Trophoblast cell (in vitro differentiated cells and primary cell): ENCODE results near the gene GRIN2A.

Experiments used
- DNase-seq, 2 donors: peaks; one replicate each; pipeline ENCODE4 v3.0.0-alpha.2; 2016
- H2AFZ ChIP-seq: 2 replicates; pipeline ENCODE4 v1.6.1; 2013; ENCODE audit warnings: low read length, moderate library complexity, mild to moderate bottlenecking; ENCODE audit not compliant: insufficient read depth, poor library complexity
- H2AK5ac ChIP-seq: 2 replicates; pipeline ENCODE4 v1.6.1; 2013; ENCODE audit warnings: mild to moderate bottlenecking, low read length
- H2BK120ac ChIP-seq: 2 replicates; pipeline ENCODE4 v1.6.1; 2013; ENCODE audit warnings: low read length, mild to moderate bottlenecking, moderate library complexity; ENCODE audit not compliant: insufficient read depth, poor library complexity
- H2BK12ac ChIP-seq: 2 replicates; pipeline ENCODE4 v1.6.1; 2013; ENCODE audit warnings: mild to moderate bottlenecking, low read length, moderate library complexity
- H2BK5ac ChIP-seq: 2 replicates; pipeline ENCODE4 v1.6.1; 2013; ENCODE audit warnings: low read length, low read depth, moderate library complexity, mild to moderate bottlenecking; ENCODE audit not compliant: poor library complexity
- H3K14ac ChIP-seq: 2 replicates; pipeline ENCODE4 v1.6.1; 2013; ENCODE audit warnings: mild to moderate bottlenecking, low read length
- H3K18ac ChIP-seq: 2 replicates; pipeline ENCODE4 v1.6.1; 2013; ENCODE audit warnings: mild to moderate bottlenecking, low read length
- H3K23ac ChIP-seq: 2 replicates; pipeline ENCODE4 v1.6.1; 2013; ENCODE audit warnings: low read length
- H3K27ac ChIP-seq: 2 replicates; pipeline ENCODE4 v1.5.1; 2013; ENCODE audit warnings: low read depth, mild to moderate bottlenecking, inconsistent platforms, low read length, moderate library complexity
- H3K27me3 ChIP-seq: 2 replicates; pipeline ENCODE4 v1.6.1; 2013; ENCODE audit warnings: inconsistent platforms, mild to moderate bottlenecking, low read length, moderate library complexity; ENCODE audit not compliant: insufficient read depth
- H3K36me3 ChIP-seq, 2 experiments: 1 replicate in 1 of 2; 2 replicates in 1 of 2; pipeline ENCODE4 v1.6.1; 2013; ENCODE audit warnings: low read length in 2 of 2, mild to moderate bottlenecking in 2 of 2, moderate library complexity in 1 of 2; ENCODE audit not compliant: insufficient read depth in 2 of 2, control insufficient read depth in 1 of 2
- H3K4ac ChIP-seq: 2 replicates; pipeline ENCODE4 v1.6.1; 2013; ENCODE audit warnings: low read depth, mild to moderate bottlenecking, low read length, moderate library complexity
- H3K4me1 ChIP-seq, 2 experiments: 1 replicate in 1 of 2; 2 replicates in 1 of 2; pipeline ENCODE4 v1.6.1; 2013; ENCODE audit warnings: low read length in 2 of 2, mild to moderate bottlenecking in 2 of 2, moderate library complexity in 1 of 2; ENCODE audit not compliant: insufficient read depth in 2 of 2, control insufficient read depth in 1 of 2
- H3K4me2 ChIP-seq: 2 replicates; pipeline ENCODE4 v1.6.1; 2013; ENCODE audit warnings: inconsistent platforms, mild to moderate bottlenecking, low read length, moderate library complexity
- H3K4me3 ChIP-seq: 2 replicates; pipeline ENCODE4 v1.5.1; 2013; ENCODE audit warnings: mild to moderate bottlenecking, low read depth, low read length, inconsistent platforms
- H3K79me1 ChIP-seq: one replicate; pipeline ENCODE4 v1.6.1; 2013; ENCODE audit warnings: low read length
- H3K79me2 ChIP-seq: 2 replicates; pipeline ENCODE4 v1.6.1; 2013; ENCODE audit warnings: low read length, mild to moderate bottlenecking; ENCODE audit not compliant: control insufficient read depth, insufficient read depth, poor library complexity
- H3K9ac ChIP-seq: 2 replicates; pipeline ENCODE4 v1.6.1; 2013; ENCODE audit warnings: mild to moderate bottlenecking, low read length
- H3K9me3 ChIP-seq: 2 replicates; pipeline ENCODE4 v1.6.1; 2013; ENCODE audit warnings: low read depth, mild to moderate bottlenecking, control low read depth, inconsistent platforms, low read length; ENCODE audit not compliant: insufficient read depth
- H4K12ac ChIP-seq: 2 replicates; pipeline ENCODE4 v1.6.1; 2013; ENCODE audit warnings: low read depth, mild to moderate bottlenecking, low read length, moderate library complexity
- H4K8ac ChIP-seq: 2 replicates; pipeline ENCODE4 v1.6.1; 2013; ENCODE audit warnings: low read depth, mild to moderate bottlenecking, low read length, moderate library complexity
- H4K91ac ChIP-seq: one replicate; pipeline ENCODE4 v1.6.1; 2013; ENCODE audit warnings: low read depth, mild to moderate bottlenecking, low read length, moderate library complexity
- WGBS: extraction: QIAGEN DNeasy Blood & Tissue Kit; methylation state at CpG from one replicate; pipeline ENCODE4 v1.1.7; 2013; ENCODE audit warnings: missing lambda C conversion rate; ENCODE audit not compliant: insufficient read length, insufficient coverage; ENCODE audit errors: extremely low coverage; 5-methylcytosine and 5-hydroxymethylcytosine counted together

GRIN2A gene

GRCh38 chr16:10188236-10188635 is 6.0 kb upstream of the GRIN2A start:
- WGBS = no CpG with 5 or more reads among the region's 3 CpGs
- Histone ChIP-seq H3K14ac (no peak overlapping the region), H2BK12ac (no peak overlapping the region)

GRCh38 chr16:10181196-10182162 is 749 bp downstream of the GRIN2A start:
- H3K27me3 ChIP-seq = peaks cover 25% of the 10 kb centered on the region
- DNase-seq = peak; percentile 31 to 66
- no peak overlapping the region for H3K4ac ChIP-seq
- H3K14ac ChIP-seq = no peak overlapping the region
- H3K4me2 ChIP-seq = peak overlapping the region; percentile 82
- no peak overlapping the region for H2AK5ac ChIP-seq
- H3K4me1 ChIP-seq = peaks cover 16 to 24% of the 10 kb centered on the region in 2 experiments
- no peak overlapping the region for H3K18ac ChIP-seq
- peak overlapping the region; percentile 14 for H2AFZ ChIP-seq
- H3K9ac ChIP-seq = no peak overlapping the region
- no CpG with 5 or more reads among the region's 85 CpGs for WGBS
- no peaks in the 10 kb centered on the region for H3K79me2 ChIP-seq
- peak overlapping the region; percentile 56 for H3K4me3 ChIP-seq
- no peak overlapping the region for H3K23ac ChIP-seq
- H3K9me3 ChIP-seq = peaks cover 5% of the 10 kb centered on the region
- H4K12ac ChIP-seq = no peak overlapping the region
- no peak overlapping the region for H2BK12ac ChIP-seq
- H4K8ac ChIP-seq = no peak overlapping the region
- H2BK120ac ChIP-seq = no peak overlapping the region
- H2BK5ac ChIP-seq = no peak overlapping the region
- H4K91ac ChIP-seq = no peak overlapping the region
- H3K27ac ChIP-seq = no peak overlapping the region
- no peaks in the 10 kb centered on the region for H3K79me1 ChIP-seq
- H3K36me3 ChIP-seq = no peaks in the 10 kb centered on the region

More at GRCh38 chr16:10188236-10188635, 6.0 kb upstream of the GRIN2A start:
- H4K91ac ChIP-seq = no peak overlapping the region
- DNase-seq = no peak
- no peak overlapping the region for H2BK5ac ChIP-seq
- no peak overlapping the region for H4K8ac ChIP-seq
- H3K4ac ChIP-seq = no peak overlapping the region
- H3K9ac ChIP-seq = no peak overlapping the region
- H3K79me1 ChIP-seq = no peaks in the 10 kb centered on the region
- H3K9me3 ChIP-seq = no peaks in the 10 kb centered on the region
- no peak overlapping the region for H3K4me2 ChIP-seq
- H3K4me1 ChIP-seq = peaks cover 0 to 2% of the 10 kb centered on the region in 2 experiments
- H3K27me3 ChIP-seq = peaks cover 8% of the 10 kb centered on the region
- no peak overlapping the region for H3K18ac ChIP-seq
- H4K12ac ChIP-seq = no peak overlapping the region
- H3K79me2 ChIP-seq = no peaks in the 10 kb centered on the region
- H2AFZ ChIP-seq = no peak overlapping the region
- no peak overlapping the region for H3K4me3 ChIP-seq
- no peak overlapping the region for H2AK5ac ChIP-seq
- no peak overlapping the region for H3K23ac ChIP-seq
- no peak overlapping the region for H3K27ac ChIP-seq
- H2BK120ac ChIP-seq = no peak overlapping the region
- no peaks in the 10 kb centered on the region for H3K36me3 ChIP-seq

- WGBS = no CpG with 5 or more reads among the region's 24 CpGs
These were observed 1.5 kb downstream of the GRIN2A start for GRCh38 chr16:10180771-10181163.

GRCh38 chr16:10180042-10180770 is 2.0 kb downstream of the GRIN2A start:
- no peak for DNase-seq
- WGBS = 100% methylated on average over 2 of the region's 53 CpGs
- H3K9me3 ChIP-seq = peaks cover 5% of the 10 kb centered on the region

More at GRCh38 chr16:10180771-10181163, 1.5 kb downstream of the GRIN2A start:
- Histone ChIP-seq H2BK5ac (no peak overlapping the region), H3K27ac (no peak overlapping the region), H4K91ac (no peak overlapping the region), H3K4me3 (peak overlapping the region; percentile 56), H3K9ac (no peak overlapping the region), H3K27me3 (peaks cover 25% of the 10 kb centered on the region), H3K23ac (no peak overlapping the region), H4K8ac (no peak overlapping the region), H3K79me1 (no peaks in the 10 kb centered on the region), H3K4ac (no peak overlapping the region), H2AFZ (no peak overlapping the region), H3K4me2 (peak overlapping the region; percentile 56), H3K79me2 (no peaks in the 10 kb centered on the region), H2BK120ac (no peak overlapping the region), H4K12ac (no peak overlapping the region), H3K18ac (no peak overlapping the region), H2AK5ac (no peak overlapping the region), H3K14ac (no peak overlapping the region), H2BK12ac (no peak overlapping the region), H3K4me1 (peaks cover 16 to 24% of the 10 kb centered on the region in 2 experiments), H3K36me3 (no peaks in the 10 kb centered on the region), H3K9me3 (peaks cover 5% of the 10 kb centered on the region)
- DNase-seq = peak in 1 of 2 donors; percentile 2

More at GRCh38 chr16:10180042-10180770, 2.0 kb downstream of the GRIN2A start:
- peaks cover 16 to 24% of the 10 kb centered on the region in 2 experiments for H3K4me1 ChIP-seq
- H2BK120ac ChIP-seq = no peak overlapping the region
- H2BK12ac ChIP-seq = no peak overlapping the region
- H3K14ac ChIP-seq = no peak overlapping the region
- H3K27ac ChIP-seq = no peak overlapping the region
- no peak overlapping the region for H4K91ac ChIP-seq
- no peak overlapping the region for H4K8ac ChIP-seq
- H3K36me3 ChIP-seq = no peaks in the 10 kb centered on the region
- no peak overlapping the region for H2AK5ac ChIP-seq
- no peak overlapping the region for H3K18ac ChIP-seq
- H3K4me2 ChIP-seq = peak overlapping the region; percentile 26
- no peak overlapping the region for H2BK5ac ChIP-seq
- H3K4ac ChIP-seq = no peak overlapping the region
- no peak overlapping the region for H3K4me3 ChIP-seq
- no peak overlapping the region for H3K9ac ChIP-seq
- H3K79me1 ChIP-seq = no peaks in the 10 kb centered on the region
- peaks cover 25% of the 10 kb centered on the region for H3K27me3 ChIP-seq
- H3K79me2 ChIP-seq = no peaks in the 10 kb centered on the region
- H2AFZ ChIP-seq = no peak overlapping the region
- H3K23ac ChIP-seq = no peak overlapping the region
- H4K12ac ChIP-seq = no peak overlapping the region
